IMR-90 (cell line): ENCODE data around the gene DUS4L. TPM values are rescaled to one million over a fixed set of nuclear protein-coding genes. Genes with fewer than 3 reads are reported as not detected.

Source experiments
- ATAC-seq: fragments of 200-7000 bp; cut with Tn5 transposase; 2 replicates; pipeline ENCODE4 v1.9.1; 2020; ENCODE audit warnings: low read depth, mild to moderate bottlenecking, moderate library complexity
- BruUV-seq: library from RNA; stranded (reverse); fragments of 400-500 nt; replicated peaks from 2 replicates; lab custom pipeline; 2021; lab: Mats Ljungman, UMichigan
- CTCF ChIA-PET: fragments of 300-600 bp; formaldehyde crosslinking; extraction: SDS; loops from one replicate; lab custom pipeline; 2021; ENCODE audit warnings: antibody characterized with exemption; lab: Yijun Ruan, JAX
- POLR2A ChIA-PET: fragments of 300-600 bp; sonication (Branson Sonifier 250); formaldehyde crosslinking; loops from one replicate; lab custom pipeline; 2022; ENCODE audit warnings: antibody characterized with exemption; ENCODE audit not compliant: unreplicated experiment; lab: Charles Lee
- DNase-seq: peaks from one replicate; pipeline ENCODE4 v3.0.0; 2013
- H2AFZ ChIP-seq: replicated peaks from 2 replicates; pipeline ENCODE3; 2013; ENCODE audit warnings: low read length, mild to moderate bottlenecking; ENCODE audit not compliant: poor library complexity
- H2AK5ac ChIP-seq: 2 replicates; pipeline ENCODE4 v1.6.1; 2013; ENCODE audit warnings: low read depth, low read length, inconsistent platforms
- H2AK9ac ChIP-seq: replicated peaks from 2 replicates; pipeline ENCODE3; 2013; ENCODE audit warnings: mild to moderate bottlenecking, low read depth, low read length, moderate library complexity; ENCODE audit not compliant: poor library complexity
- H2BK120ac ChIP-seq: 2 replicates; pipeline ENCODE4 v1.6.1; 2013; ENCODE audit warnings: low read depth, low read length, inconsistent platforms
- H2BK15ac ChIP-seq: 3 replicates; pipeline ENCODE4 v1.6.1; 2013; ENCODE audit warnings: low read depth, low read length, inconsistent platforms
- H2BK20ac ChIP-seq: 2 replicates; pipeline ENCODE4 v1.6.1; 2013; ENCODE audit warnings: low read depth, mild to moderate bottlenecking, inconsistent platforms, low read length, moderate library complexity
- H2BK5ac ChIP-seq: 2 replicates; pipeline ENCODE4 v1.6.1; 2013; ENCODE audit warnings: mild to moderate bottlenecking, low read depth, low read length, inconsistent platforms; ENCODE audit not compliant: poor library complexity, severe bottlenecking
- H3K14ac ChIP-seq: replicated peaks from 2 replicates; pipeline ENCODE4 v1.6.1; 2013; ENCODE audit warnings: low read depth, low read length, inconsistent platforms
- H3K18ac ChIP-seq: 2 replicates; pipeline ENCODE4 v1.6.1; 2013; ENCODE audit warnings: low read depth, low read length, control low read depth
- H3K23ac ChIP-seq: 2 replicates; pipeline ENCODE4 v1.6.1; 2013; ENCODE audit warnings: low read depth, low read length, inconsistent platforms
- H3K27ac ChIP-seq: 2 replicates; pipeline ENCODE4 v1.5.1; 2013; ENCODE audit warnings: mild to moderate bottlenecking, control low read depth, low read length; ENCODE audit not compliant: insufficient read depth
- H3K27me3 ChIP-seq: 2 replicates; pipeline ENCODE4 v1.6.1; 2013; ENCODE audit warnings: low read length; ENCODE audit not compliant: control insufficient read depth, insufficient read depth
- H3K36me3 ChIP-seq: 2 replicates; pipeline ENCODE4 v1.6.1; 2013; ENCODE audit warnings: low read length, mixed read lengths; ENCODE audit not compliant: control insufficient read depth, insufficient read depth
- H3K4ac ChIP-seq: 2 replicates; pipeline ENCODE4 v1.6.1; 2013; ENCODE audit warnings: low read depth, low read length, inconsistent platforms
- H3K4me1 ChIP-seq: 2 replicates; pipeline ENCODE4 v1.6.1; 2013; ENCODE audit warnings: low read length, mixed read lengths; ENCODE audit not compliant: control insufficient read depth, insufficient read depth
- H3K4me2 ChIP-seq: 2 replicates; pipeline ENCODE4 v1.6.1; 2013; ENCODE audit warnings: low read depth, mild to moderate bottlenecking, control low read depth, low read length, moderate library complexity
- H3K4me3 ChIP-seq: 2 replicates; pipeline ENCODE4 v1.5.1; 2013; ENCODE audit warnings: low read depth, mild to moderate bottlenecking, control low read depth, low read length, moderate library complexity; ENCODE audit not compliant: insufficient read depth
- H3K56ac ChIP-seq: 2 replicates; pipeline ENCODE4 v1.6.1; 2013; ENCODE audit warnings: low read length, inconsistent platforms; ENCODE audit not compliant: insufficient read depth; ENCODE audit errors: extremely low read depth
- H3K79me1 ChIP-seq, 2 experiments: 2 replicates each; pipeline ENCODE4 v1.6.1; 2013; ENCODE audit warnings: low read length in 2 of 2, inconsistent platforms in 1 of 2, low read depth in 1 of 2
- H3K9ac ChIP-seq: 2 replicates; pipeline ENCODE4 v1.6.1; 2013; ENCODE audit warnings: low read depth, low read length, control low read depth
- H3K9me1 ChIP-seq: 2 replicates; pipeline ENCODE4 v1.6.1; 2013; ENCODE audit warnings: low read length, inconsistent platforms; ENCODE audit not compliant: insufficient read depth
- H3K9me3 ChIP-seq: 2 replicates; pipeline ENCODE4 v1.6.1; 2013; ENCODE audit warnings: low read length; ENCODE audit not compliant: control insufficient read depth, insufficient read depth
- H4K20me1 ChIP-seq: 2 replicates; pipeline ENCODE4 v1.6.1; 2013; ENCODE audit warnings: low read length, inconsistent platforms; ENCODE audit not compliant: insufficient read depth
- H4K5ac ChIP-seq: 2 replicates; pipeline ENCODE4 v1.6.1; 2013; ENCODE audit warnings: mild to moderate bottlenecking, low read depth, low read length, control low read depth
- H4K8ac ChIP-seq, 2 experiments: 2 replicates each; pipeline ENCODE4 v1.6.1; 2013; ENCODE audit warnings: low read depth in 2 of 2, low read length in 2 of 2, control low read depth in 1 of 2, inconsistent platforms in 1 of 2
- H4K91ac ChIP-seq: 2 replicates; pipeline ENCODE4 v1.6.1; 2013; ENCODE audit warnings: low read depth, low read length, inconsistent platforms; ENCODE audit not compliant: insufficient read depth
- BHLHE40 ChIP-seq: fragments of 150-350 bp; IDR thresholded peaks from 2 replicates; pipeline ENCODE4 v1.6.1; 2016; ENCODE audit warnings: mild to moderate bottlenecking, low read depth, low read length
- CEBPB ChIP-seq: IDR thresholded peaks from 2 replicates; pipeline ENCODE4 v1.6.1; 2012; ENCODE audit warnings: low read depth, low read length, improper control_type of control experiment
- CHD1 ChIP-seq: IDR thresholded peaks from 2 replicates; pipeline ENCODE4 v1.6.1; 2012; ENCODE audit warnings: low read depth, low read length, improper control_type of control experiment
- FOS ChIP-seq: fragments of 150-350 bp; IDR thresholded peaks from 2 replicates; pipeline ENCODE4 v1.6.1; 2016; ENCODE audit warnings: low read depth, low read length
- MAFK ChIP-seq: IDR thresholded peaks from 2 replicates; pipeline ENCODE4 v1.6.1; 2012; ENCODE audit warnings: low read depth, low read length, improper control_type of control experiment
- MAZ ChIP-seq: IDR thresholded peaks from 2 replicates; pipeline ENCODE4 v1.6.1; 2012; ENCODE audit warnings: low read depth, mild to moderate bottlenecking, low read length, improper control_type of control experiment, moderate library complexity, borderline replicate concordance
- MXI1 ChIP-seq: IDR thresholded peaks from 2 replicates; pipeline ENCODE4 v1.6.1; 2012; ENCODE audit warnings: low read depth, mild to moderate bottlenecking, low read length, moderate library complexity, borderline replicate concordance
- NFE2L2 ChIP-seq: fragments of 150-350 bp; IDR thresholded peaks from 2 replicates; pipeline ENCODE4 v1.6.1; 2016; ENCODE audit warnings: low read depth, mild to moderate bottlenecking, low read length
- POLR2A ChIP-seq: IDR thresholded peaks from 2 replicates; pipeline ENCODE4 v1.6.1; 2012; ENCODE audit warnings: mild to moderate bottlenecking, low read depth, low read length
- RAD21 ChIP-seq: IDR thresholded peaks from 2 replicates; pipeline ENCODE4 v1.6.1; 2012; ENCODE audit warnings: low read length, improper control_type of control experiment
- RCOR1 ChIP-seq: IDR thresholded peaks from 2 replicates; pipeline ENCODE4 v1.6.1; 2012; ENCODE audit warnings: mild to moderate bottlenecking, low read length, improper control_type of control experiment; ENCODE audit not compliant: insufficient replicate concordance
- RFX5 ChIP-seq: IDR thresholded peaks from 2 replicates; pipeline ENCODE4 v1.8.0; 2012; ENCODE audit warnings: low read depth, mild to moderate bottlenecking, low read length, moderate library complexity
- SMC3 ChIP-seq: fragments of 150-350 bp; IDR thresholded peaks from 2 replicates; pipeline ENCODE4 v1.6.1; 2016; ENCODE audit warnings: low read depth, mild to moderate bottlenecking, antibody characterized with exemption, low read length, moderate library complexity
- WGBS, 2 experiments: methylation state at CpG; one replicate each; pipeline versions ENCODE4 v1.1.5 to v1.1.7; 2013; ENCODE audit warnings: missing lambda C conversion rate in 2 of 2; ENCODE audit not compliant: insufficient read length in 1 of 2; ENCODE audit errors: extremely low coverage in 2 of 2; 5-methylcytosine and 5-hydroxymethylcytosine counted together
- dilution Hi-C: fragments of 300-500 bp; cut with HindIII; formaldehyde crosslinking; loops from one replicate; pipeline ENCODE4 v1.14.3; 2018; ENCODE audit warnings: low sequenced_read_pairs; ENCODE audit not compliant: unreplicated experiment
- in situ Hi-C: fragments of 300-500 bp; cut with MboI; formaldehyde crosslinking; loops from 3 replicates; pipeline ENCODE4 v1.14.3; 2019; ENCODE audit warnings: low sequenced_read_pairs, inconsistent platforms, mixed read lengths
- intact Hi-C: fragments of 100-400 bp; cut with micrococcal nuclease; formaldehyde crosslinking; loops from 2 replicates; pipeline ENCODE4 v1.10.0; 2022
- polyA plus RNA-seq, 3 experiments: library from polyadenylated mRNA; depleted of rRNA; stranded (reverse); fragments of >200 nt; gene quantifications; 2 replicates each; pipeline ENCODE4 v1.2.3, GENCODE V29; 2012; ENCODE audit warnings: low replicate concordance in 1 of 3
- total RNA-seq: library from RNA; depleted of rRNA; stranded (reverse); fragments of >200 nt; gene quantifications from 2 replicates; pipeline ENCODE4 v1.2.3, GENCODE V29; 2012
- TF ChIP-seq, protein P1 (sequence below): conservative IDR thresholded peaks from 2 replicates; pipeline ENCODE4 v1.5.1; 2012; ENCODE audit warnings: mild to moderate bottlenecking, low read depth, low read length, improper control_type of control experiment
- TF ChIP-seq, protein P2 (sequence below): fragments of 150-350 bp; IDR thresholded peaks from 2 replicates; pipeline ENCODE4 v1.6.1; 2016; ENCODE audit warnings: low read depth, mild to moderate bottlenecking, low read length, moderate library complexity, borderline replicate concordance
- TF ChIP-seq, protein P3 (sequence below): fragments of 150-350 bp; IDR thresholded peaks from 2 replicates; pipeline ENCODE4 v1.6.1; 2017; ENCODE audit warnings: mild to moderate bottlenecking, antibody characterized with exemption, low read length, low read depth

DUS4L gene
- total and polyA plus RNA-seq, 2 of the 4 experiments (the other 2 are of a cell fraction), result 4.2 to 6.6 TPM

GRCh38 chr7:107581387-107582013 is 17.7 kb downstream of the DUS4L start:
- H3K18ac ChIP-seq, result no peak overlapping the region
- H2BK15ac ChIP-seq, result no peak overlapping the region
- H3K9me1 ChIP-seq, result no peaks in the 10 kb centered on the region
- dilution Hi-C loops, result no loop called here
- no peak overlapping the region for H4K5ac ChIP-seq
- in situ Hi-C loops, result no loop called here
- intact Hi-C loops, result loop anchor here (5.0 kb wide), 3 partner anchors 119 to 161 kb away; partner anchors contain the start of gene CBLL1
- no peak overlapping the region for H3K4me3 ChIP-seq
- no peak overlapping the region for H3K14ac ChIP-seq
- no peak overlapping the region for H2AK5ac ChIP-seq
- no TSS peak for BruUV-seq
- H2AFZ ChIP-seq, result no peak overlapping the region
- H3K27me3 ChIP-seq, result no peaks in the 10 kb centered on the region
- H3K9me3 ChIP-seq, result no peaks in the 10 kb centered on the region
- peak overlapping the region; percentile 52; the same call in 1 of the 2 replicates for H3K4me2 ChIP-seq
- no peak overlapping the region for H4K91ac ChIP-seq
- ATAC-seq, result no peak
- H4K8ac ChIP-seq, result no peak overlapping the region; a peak in 2 of 4 replicates
- POLR2A ChIA-PET, result no interaction called here
- TF ChIP-seq RAD21 (no peak), SMC3 (no peak), RCOR1 (no peak), NFE2L2 (no peak), MAFK (no peak), MXI1 (no peak), MAZ (no peak), RFX5 (no peak), BHLHE40 (no peak), CEBPB (no peak), CHD1 (no peak), POLR2A (no peak), FOS (no peak)
- TF ChIP-seq, protein P1, sequence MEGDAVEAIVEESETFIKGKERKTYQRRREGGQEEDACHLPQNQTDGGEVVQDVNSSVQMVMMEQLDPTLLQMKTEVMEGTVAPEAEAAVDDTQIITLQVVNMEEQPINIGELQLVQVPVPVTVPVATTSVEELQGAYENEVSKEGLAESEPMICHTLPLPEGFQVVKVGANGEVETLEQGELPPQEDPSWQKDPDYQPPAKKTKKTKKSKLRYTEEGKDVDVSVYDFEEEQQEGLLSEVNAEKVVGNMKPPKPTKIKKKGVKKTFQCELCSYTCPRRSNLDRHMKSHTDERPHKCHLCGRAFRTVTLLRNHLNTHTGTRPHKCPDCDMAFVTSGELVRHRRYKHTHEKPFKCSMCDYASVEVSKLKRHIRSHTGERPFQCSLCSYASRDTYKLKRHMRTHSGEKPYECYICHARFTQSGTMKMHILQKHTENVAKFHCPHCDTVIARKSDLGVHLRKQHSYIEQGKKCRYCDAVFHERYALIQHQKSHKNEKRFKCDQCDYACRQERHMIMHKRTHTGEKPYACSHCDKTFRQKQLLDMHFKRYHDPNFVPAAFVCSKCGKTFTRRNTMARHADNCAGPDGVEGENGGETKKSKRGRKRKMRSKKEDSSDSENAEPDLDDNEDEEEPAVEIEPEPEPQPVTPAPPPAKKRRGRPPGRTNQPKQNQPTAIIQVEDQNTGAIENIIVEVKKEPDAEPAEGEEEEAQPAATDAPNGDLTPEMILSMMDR, result no peak
- TF ChIP-seq, protein P2, sequence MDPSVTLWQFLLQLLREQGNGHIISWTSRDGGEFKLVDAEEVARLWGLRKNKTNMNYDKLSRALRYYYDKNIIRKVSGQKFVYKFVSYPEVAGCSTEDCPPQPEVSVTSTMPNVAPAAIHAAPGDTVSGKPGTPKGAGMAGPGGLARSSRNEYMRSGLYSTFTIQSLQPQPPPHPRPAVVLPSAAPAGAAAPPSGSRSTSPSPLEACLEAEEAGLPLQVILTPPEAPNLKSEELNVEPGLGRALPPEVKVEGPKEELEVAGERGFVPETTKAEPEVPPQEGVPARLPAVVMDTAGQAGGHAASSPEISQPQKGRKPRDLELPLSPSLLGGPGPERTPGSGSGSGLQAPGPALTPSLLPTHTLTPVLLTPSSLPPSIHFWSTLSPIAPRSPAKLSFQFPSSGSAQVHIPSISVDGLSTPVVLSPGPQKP, result no peak
- TF ChIP-seq, protein P3, sequence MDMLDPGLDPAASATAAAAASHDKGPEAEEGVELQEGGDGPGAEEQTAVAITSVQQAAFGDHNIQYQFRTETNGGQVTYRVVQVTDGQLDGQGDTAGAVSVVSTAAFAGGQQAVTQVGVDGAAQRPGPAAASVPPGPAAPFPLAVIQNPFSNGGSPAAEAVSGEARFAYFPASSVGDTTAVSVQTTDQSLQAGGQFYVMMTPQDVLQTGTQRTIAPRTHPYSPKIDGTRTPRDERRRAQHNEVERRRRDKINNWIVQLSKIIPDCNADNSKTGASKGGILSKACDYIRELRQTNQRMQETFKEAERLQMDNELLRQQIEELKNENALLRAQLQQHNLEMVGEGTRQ, result no peak
- no peak for DNase-seq
- no peak overlapping the region for H2AK9ac ChIP-seq
- no peak overlapping the region for H3K9ac ChIP-seq
- H3K79me1 ChIP-seq, result peaks cover 22 to 44% of the 10 kb centered on the region in 2 experiments
- peak overlapping the region; percentile 18; the same call in 1 of the 2 replicates for H3K23ac ChIP-seq
- peaks cover 7% of the 10 kb centered on the region; the same call in 1 of the 2 replicates for H3K36me3 ChIP-seq
- H2BK20ac ChIP-seq, result no peak overlapping the region
- no peaks in the 10 kb centered on the region for H3K4me1 ChIP-seq
- H2BK5ac ChIP-seq, result no peak overlapping the region
- no peak overlapping the region for H3K56ac ChIP-seq
- no peak overlapping the region for H2BK120ac ChIP-seq
- no peak overlapping the region for H3K4ac ChIP-seq
- CTCF ChIA-PET, result interaction anchor here (1.0 kb wide), 1 partner anchor 12 kb away, joined by 11 read pairs; no protein-coding TSS in a partner anchor
- H3K27ac ChIP-seq, result no peak overlapping the region
- no peaks in the 10 kb centered on the region for H4K20me1 ChIP-seq
- WGBS, 2 experiments, result no CpG with 5 or more reads among the region's 5 CpGs
